PC-3 (cell line): Measurements from ENCODE around the gene GCAT. TPM values are rescaled to one million over a fixed set of nuclear protein-coding genes. Genes with fewer than 3 reads are reported as not detected.

ENCODE experiments used
- ATAC-seq: fragments of 200-7000 bp; cut with Tn5 transposase; 2 replicates; pipeline ENCODE4 v1.9.1; 2020; ENCODE audit warnings: mild to moderate bottlenecking, moderate library complexity
- BruUV-seq: library from RNA; stranded (reverse); fragments of 400-500 nt; replicated peaks from 2 replicates; lab custom pipeline; 2021; lab: Mats Ljungman, UMichigan
- CTCF ChIA-PET: fragments of 300-600 bp; sonication (Branson Sonifier 250); formaldehyde crosslinking; loops from one replicate; lab custom pipeline; 2022; ENCODE audit warnings: antibody characterized with exemption; lab: Charles Lee
- POLR2A ChIA-PET: fragments of 300-600 bp; sonication (Branson Sonifier 250); formaldehyde crosslinking; loops from one replicate; lab custom pipeline; 2022; ENCODE audit warnings: antibody characterized with exemption; ENCODE audit not compliant: unreplicated experiment; lab: Charles Lee
- DNase-seq: peaks from one replicate; pipeline ENCODE4 v3.0.0-alpha.2; 2015
- H2AFZ ChIP-seq: fragments of 300-600 bp; sonication (generic); 2 replicates; pipeline ENCODE4 v1.6.0; 2016; ENCODE audit warnings: antibody characterized with exemption, low read length
- H3F3A ChIP-seq: fragments of 300-600 bp; sonication (generic); one replicate; pipeline ENCODE4 v1.6.0; 2017; ENCODE audit warnings: antibody characterized with exemption, low read length, control low read depth, mild to moderate bottlenecking; ENCODE audit not compliant: unreplicated experiment
- H3K27ac ChIP-seq: fragments of 300-600 bp; sonication (generic); 2 replicates; pipeline ENCODE4 v1.5.1; 2016; ENCODE audit warnings: mild to moderate bottlenecking, low read length
- H3K27me3 ChIP-seq: fragments of 300-600 bp; sonication (generic); 2 replicates; pipeline ENCODE4 v1.6.1; 2016; ENCODE audit warnings: low read length, mixed read lengths
- H3K36me3 ChIP-seq: fragments of 300-600 bp; sonication (generic); 2 replicates; pipeline ENCODE4 v1.6.1; 2016; ENCODE audit warnings: low read depth, mixed run types, low read length, mixed read lengths
- H3K4me1 ChIP-seq: fragments of 300-600 bp; sonication (generic); 2 replicates; pipeline ENCODE4 v1.5.1; 2016; ENCODE audit warnings: low read length; ENCODE audit not compliant: insufficient read depth
- H3K4me2 ChIP-seq: fragments of 300-600 bp; sonication (generic); 2 replicates; pipeline ENCODE4 v1.6.0; 2016; ENCODE audit warnings: low read length
- H3K4me3 ChIP-seq: fragments of 300-600 bp; sonication (generic); 2 replicates; pipeline ENCODE4 v1.5.1; 2016; ENCODE audit warnings: mild to moderate bottlenecking, low read length, mixed read lengths
- H3K79me2 ChIP-seq: fragments of 300-600 bp; sonication (generic); 2 replicates; pipeline ENCODE4 v1.6.1; 2017; ENCODE audit warnings: low read length, mixed read lengths
- H3K9ac ChIP-seq: fragments of 300-600 bp; sonication (generic); 2 replicates; pipeline ENCODE4 v1.6.0; 2016; ENCODE audit warnings: mild to moderate bottlenecking, low read length
- H3K9me2 ChIP-seq: fragments of 300-600 bp; sonication (generic); replicated peaks from 2 replicates; pipeline ENCODE4 v1.6.1; 2016; ENCODE audit warnings: mixed run types, low read length, mixed read lengths
- H3K9me3 ChIP-seq: fragments of 300-600 bp; sonication (generic); 2 replicates; pipeline ENCODE4 v1.6.1; 2016; ENCODE audit warnings: low read length, mixed read lengths
- H4K20me1 ChIP-seq: fragments of 300-600 bp; sonication (generic); 2 replicates; pipeline ENCODE4 v1.6.1; 2016; ENCODE audit warnings: low read length, mixed read lengths
- CTCF ChIP-seq: fragments of 300-600 bp; sonication (generic); conservative IDR thresholded peaks from 2 replicates; pipeline ENCODE4 v1.5.1; 2017; ENCODE audit warnings: antibody characterized with exemption, low read depth, mild to moderate bottlenecking, low read length
- EZH2 ChIP-seq: fragments of 300-600 bp; sonication (generic); IDR thresholded peaks from one replicate; pipeline ENCODE4 v1.6.1; 2017; ENCODE audit warnings: antibody characterized with exemption, mild to moderate bottlenecking, low read length; ENCODE audit not compliant: unreplicated experiment
- EZH2phosphoT487 ChIP-seq: fragments of 300-600 bp; sonication (generic); IDR thresholded peaks from 2 replicates; pipeline ENCODE4 v1.6.1; 2018; ENCODE audit warnings: mild to moderate bottlenecking, antibody characterized with exemption, low read length, borderline replicate concordance
- intact Hi-C: fragments of 100-400 bp; cut with micrococcal nuclease; formaldehyde crosslinking; loops from 2 replicates; pipeline ENCODE4 v1.9.0; 2023
- total RNA-seq: library from RNA; depleted of rRNA; stranded (reverse); fragments of >200 nt; gene quantifications from 2 replicates; pipeline ENCODE4 v1.2.3, GENCODE V29; 2014

GCAT gene
- total RNA-seq, 1 experiment from 2014 or later: 26.0 TPM

GRCh38 chr22:37855462-37855861 lies 47.7 kb downstream of the GCAT start:
- no peak overlapping the region for H3K4me2 ChIP-seq
- POLR2A ChIA-PET: no interaction called here
- peaks cover 49% of the 10 kb centered on the region for H3K79me2 ChIP-seq
- no peak overlapping the region for H3K27ac ChIP-seq
- no peaks in the 10 kb centered on the region for H3K9me2 ChIP-seq
- no peak for TF ChIP-seq CTCF
- TF ChIP-seq EZH2: no peak
- no peak for TF ChIP-seq EZH2phosphoT487
- peaks cover 50% of the 10 kb centered on the region for H3K36me3 ChIP-seq
- DNase-seq: no peak
- H3K9ac ChIP-seq: no peak overlapping the region
- H3F3A ChIP-seq: peaks cover 3% of the 10 kb centered on the region
- no peak overlapping the region for H3K4me3 ChIP-seq
- BruUV-seq: no TSS peak
- no peaks in the 10 kb centered on the region for H4K20me1 ChIP-seq
- intact Hi-C loops: no loop called here
- H3K27me3 ChIP-seq: no peaks in the 10 kb centered on the region
- no peak; the same call in 1 of the 2 replicates for ATAC-seq
- H2AFZ ChIP-seq: no peak overlapping the region
- no peaks in the 10 kb centered on the region for H3K9me3 ChIP-seq
- CTCF ChIA-PET: no interaction called here
- H3K4me1 ChIP-seq: 0 out of 2 replicates have a peak, but pooled peaks cover 5% of the 10 kb centered on the region

GRCh38 chr22:37860796-37861421 lies 53.2 kb downstream of the GCAT start:
- intact Hi-C loops: no loop called here
- no TSS peak for BruUV-seq
- Histone ChIP-seq H3K27me3 (no peaks in the 10 kb centered on the region), H3K36me3 (peaks cover 50% of the 10 kb centered on the region), H3K79me2 (0 out of 2 replicates have a peak, but pooled peaks cover under 1% of the 10 kb centered on the region), H2AFZ (no peak overlapping the region), H3K4me1 (no peaks in the 10 kb centered on the region), H3K9me2 (no peaks in the 10 kb centered on the region), H3K9me3 (no peaks in the 10 kb centered on the region), H3K4me2 (no peak overlapping the region), H3F3A (no peaks in the 10 kb centered on the region), H4K20me1 (no peaks in the 10 kb centered on the region), H3K9ac (no peak overlapping the region), H3K27ac (no peak overlapping the region), H3K4me3 (no peak overlapping the region)
- ChIA-PET CTCF (no interaction called here), POLR2A (no interaction called here)
- ATAC-seq (no peak), DNase-seq (no peak)
- TF ChIP-seq CTCF (no peak), EZH2phosphoT487 (no peak), EZH2 (no peak)
